IMR-90 (cell line): ENCODE results near the gene CDKAL1. TPM values are rescaled to one million over a fixed set of nuclear protein-coding genes. Genes with fewer than 3 reads are reported as not detected.

Source experiments
- ATAC-seq: fragments of 200-7000 bp; cut with Tn5 transposase; 2 replicates; pipeline ENCODE4 v1.9.1; 2020; ENCODE audit warnings: low read depth, mild to moderate bottlenecking, moderate library complexity
- BruUV-seq: library from RNA; stranded (reverse); fragments of 400-500 nt; replicated peaks from 2 replicates; lab custom pipeline; 2021; lab: Mats Ljungman, UMichigan
- CTCF ChIA-PET: fragments of 300-600 bp; formaldehyde crosslinking; extraction: SDS; loops from one replicate; lab custom pipeline; 2021; ENCODE audit warnings: antibody characterized with exemption; lab: Yijun Ruan, JAX
- POLR2A ChIA-PET: fragments of 300-600 bp; sonication (Branson Sonifier 250); formaldehyde crosslinking; loops from one replicate; lab custom pipeline; 2022; ENCODE audit warnings: antibody characterized with exemption; ENCODE audit not compliant: unreplicated experiment; lab: Charles Lee
- DNase-seq: peaks from one replicate; pipeline ENCODE4 v3.0.0; 2013
- H2AFZ ChIP-seq: replicated peaks from 2 replicates; pipeline ENCODE3; 2013; ENCODE audit warnings: low read length, mild to moderate bottlenecking; ENCODE audit not compliant: poor library complexity
- H2AK5ac ChIP-seq: 2 replicates; pipeline ENCODE4 v1.6.1; 2013; ENCODE audit warnings: low read depth, low read length, inconsistent platforms
- H2AK9ac ChIP-seq: replicated peaks from 2 replicates; pipeline ENCODE3; 2013; ENCODE audit warnings: mild to moderate bottlenecking, low read depth, low read length, moderate library complexity; ENCODE audit not compliant: poor library complexity
- H2BK120ac ChIP-seq: 2 replicates; pipeline ENCODE4 v1.6.1; 2013; ENCODE audit warnings: low read depth, low read length, inconsistent platforms
- H2BK15ac ChIP-seq: 3 replicates; pipeline ENCODE4 v1.6.1; 2013; ENCODE audit warnings: low read depth, low read length, inconsistent platforms
- H2BK20ac ChIP-seq: 2 replicates; pipeline ENCODE4 v1.6.1; 2013; ENCODE audit warnings: low read depth, mild to moderate bottlenecking, inconsistent platforms, low read length, moderate library complexity
- H2BK5ac ChIP-seq: 2 replicates; pipeline ENCODE4 v1.6.1; 2013; ENCODE audit warnings: mild to moderate bottlenecking, low read depth, low read length, inconsistent platforms; ENCODE audit not compliant: poor library complexity, severe bottlenecking
- H3K14ac ChIP-seq: replicated peaks from 2 replicates; pipeline ENCODE4 v1.6.1; 2013; ENCODE audit warnings: low read depth, low read length, inconsistent platforms
- H3K18ac ChIP-seq: 2 replicates; pipeline ENCODE4 v1.6.1; 2013; ENCODE audit warnings: low read depth, low read length, control low read depth
- H3K23ac ChIP-seq: 2 replicates; pipeline ENCODE4 v1.6.1; 2013; ENCODE audit warnings: low read depth, low read length, inconsistent platforms
- H3K27ac ChIP-seq: 2 replicates; pipeline ENCODE4 v1.5.1; 2013; ENCODE audit warnings: mild to moderate bottlenecking, control low read depth, low read length; ENCODE audit not compliant: insufficient read depth
- H3K27me3 ChIP-seq: 2 replicates; pipeline ENCODE4 v1.6.1; 2013; ENCODE audit warnings: low read length; ENCODE audit not compliant: control insufficient read depth, insufficient read depth
- H3K36me3 ChIP-seq: 2 replicates; pipeline ENCODE4 v1.6.1; 2013; ENCODE audit warnings: low read length, mixed read lengths; ENCODE audit not compliant: control insufficient read depth, insufficient read depth
- H3K4ac ChIP-seq: 2 replicates; pipeline ENCODE4 v1.6.1; 2013; ENCODE audit warnings: low read depth, low read length, inconsistent platforms
- H3K4me1 ChIP-seq: 2 replicates; pipeline ENCODE4 v1.6.1; 2013; ENCODE audit warnings: low read length, mixed read lengths; ENCODE audit not compliant: control insufficient read depth, insufficient read depth
- H3K4me2 ChIP-seq: 2 replicates; pipeline ENCODE4 v1.6.1; 2013; ENCODE audit warnings: low read depth, mild to moderate bottlenecking, control low read depth, low read length, moderate library complexity
- H3K4me3 ChIP-seq: 2 replicates; pipeline ENCODE4 v1.5.1; 2013; ENCODE audit warnings: low read depth, mild to moderate bottlenecking, control low read depth, low read length, moderate library complexity; ENCODE audit not compliant: insufficient read depth
- H3K56ac ChIP-seq: 2 replicates; pipeline ENCODE4 v1.6.1; 2013; ENCODE audit warnings: low read length, inconsistent platforms; ENCODE audit not compliant: insufficient read depth; ENCODE audit errors: extremely low read depth
- H3K79me1 ChIP-seq, 2 experiments: 2 replicates each; pipeline ENCODE4 v1.6.1; 2013; ENCODE audit warnings: low read length in 2 of 2, inconsistent platforms in 1 of 2, low read depth in 1 of 2
- H3K9ac ChIP-seq: 2 replicates; pipeline ENCODE4 v1.6.1; 2013; ENCODE audit warnings: low read depth, low read length, control low read depth
- H3K9me1 ChIP-seq: 2 replicates; pipeline ENCODE4 v1.6.1; 2013; ENCODE audit warnings: low read length, inconsistent platforms; ENCODE audit not compliant: insufficient read depth
- H3K9me3 ChIP-seq: 2 replicates; pipeline ENCODE4 v1.6.1; 2013; ENCODE audit warnings: low read length; ENCODE audit not compliant: control insufficient read depth, insufficient read depth
- H4K20me1 ChIP-seq: 2 replicates; pipeline ENCODE4 v1.6.1; 2013; ENCODE audit warnings: low read length, inconsistent platforms; ENCODE audit not compliant: insufficient read depth
- H4K5ac ChIP-seq: 2 replicates; pipeline ENCODE4 v1.6.1; 2013; ENCODE audit warnings: mild to moderate bottlenecking, low read depth, low read length, control low read depth
- H4K8ac ChIP-seq, 2 experiments: 2 replicates each; pipeline ENCODE4 v1.6.1; 2013; ENCODE audit warnings: low read depth in 2 of 2, low read length in 2 of 2, control low read depth in 1 of 2, inconsistent platforms in 1 of 2
- H4K91ac ChIP-seq: 2 replicates; pipeline ENCODE4 v1.6.1; 2013; ENCODE audit warnings: low read depth, low read length, inconsistent platforms; ENCODE audit not compliant: insufficient read depth
- MAZ ChIP-seq: IDR thresholded peaks from 2 replicates; pipeline ENCODE4 v1.6.1; 2012; ENCODE audit warnings: low read depth, mild to moderate bottlenecking, low read length, improper control_type of control experiment, moderate library complexity, borderline replicate concordance
- MXI1 ChIP-seq: IDR thresholded peaks from 2 replicates; pipeline ENCODE4 v1.6.1; 2012; ENCODE audit warnings: low read depth, mild to moderate bottlenecking, low read length, moderate library complexity, borderline replicate concordance
- POLR2A ChIP-seq: IDR thresholded peaks from 2 replicates; pipeline ENCODE4 v1.6.1; 2012; ENCODE audit warnings: mild to moderate bottlenecking, low read depth, low read length
- SMC3 ChIP-seq: fragments of 150-350 bp; IDR thresholded peaks from 2 replicates; pipeline ENCODE4 v1.6.1; 2016; ENCODE audit warnings: low read depth, mild to moderate bottlenecking, antibody characterized with exemption, low read length, moderate library complexity
- WGBS, 2 experiments: methylation state at CpG; one replicate each; pipeline versions ENCODE4 v1.1.5 to v1.1.7; 2013; ENCODE audit warnings: missing lambda C conversion rate in 2 of 2; ENCODE audit not compliant: insufficient read length in 1 of 2; ENCODE audit errors: extremely low coverage in 2 of 2; 5-methylcytosine and 5-hydroxymethylcytosine counted together
- dilution Hi-C: fragments of 300-500 bp; cut with HindIII; formaldehyde crosslinking; loops from one replicate; pipeline ENCODE4 v1.14.3; 2018; ENCODE audit warnings: low sequenced_read_pairs; ENCODE audit not compliant: unreplicated experiment
- in situ Hi-C: fragments of 300-500 bp; cut with MboI; formaldehyde crosslinking; loops from 3 replicates; pipeline ENCODE4 v1.14.3; 2019; ENCODE audit warnings: low sequenced_read_pairs, inconsistent platforms, mixed read lengths
- intact Hi-C: fragments of 100-400 bp; cut with micrococcal nuclease; formaldehyde crosslinking; loops from 2 replicates; pipeline ENCODE4 v1.10.0; 2022
- polyA plus RNA-seq, 3 experiments: library from polyadenylated mRNA; depleted of rRNA; stranded (reverse); fragments of >200 nt; gene quantifications; 2 replicates each; pipeline ENCODE4 v1.2.3, GENCODE V29; 2012; ENCODE audit warnings: low replicate concordance in 1 of 3
- total RNA-seq: library from RNA; depleted of rRNA; stranded (reverse); fragments of >200 nt; gene quantifications from 2 replicates; pipeline ENCODE4 v1.2.3, GENCODE V29; 2012

CDKAL1 gene
- total and polyA plus RNA-seq, 2 of the 4 experiments (the other 2 are of a cell fraction) = 3.7 to 13.1 TPM

DNA sequence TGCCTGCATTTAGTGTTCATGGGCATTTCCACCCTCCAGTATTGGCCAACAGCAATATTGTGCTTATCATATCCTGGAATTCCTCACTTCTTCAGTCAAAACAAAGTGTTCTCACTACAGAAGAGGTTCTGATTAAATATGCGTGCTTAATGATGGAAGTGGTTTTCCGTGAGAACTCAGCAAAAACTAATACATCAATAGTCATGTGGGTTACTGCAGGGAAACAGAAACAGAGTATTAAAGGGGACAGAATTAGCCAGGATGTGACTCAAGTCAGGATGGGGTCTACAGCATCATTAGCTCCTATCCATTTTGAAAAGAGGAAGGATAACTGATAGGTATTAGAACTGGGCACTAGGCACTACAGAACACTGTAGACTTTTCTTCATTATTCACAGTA is 384.6 kb downstream of the CDKAL1 start:
- H3K14ac ChIP-seq = no peak overlapping the region

More for the DNA sequence above, 384.6 kb downstream of the CDKAL1 start:
- Histone ChIP-seq H4K20me1 (no peaks in the 10 kb centered on the region), H4K8ac (no peak overlapping the region), H4K91ac (no peak overlapping the region), H3K9me1 (no peaks in the 10 kb centered on the region), H2BK15ac (no peak overlapping the region), H3K79me1 (no peaks in the 10 kb centered on the region), H2BK120ac (no peak overlapping the region), H2AK5ac (no peak overlapping the region), H3K9me3 (no peaks in the 10 kb centered on the region), H3K36me3 (no peaks in the 10 kb centered on the region), H3K27me3 (no peaks in the 10 kb centered on the region), H3K4me2 (no peak overlapping the region), H3K23ac (no peak overlapping the region), H2BK20ac (no peak overlapping the region), H3K56ac (no peak overlapping the region), H3K18ac (no peak overlapping the region), H3K27ac (no peak overlapping the region), H3K9ac (no peak overlapping the region), H2AK9ac (no peak overlapping the region), H3K4me3 (no peak overlapping the region), H3K4me1 (peaks cover 5% of the 10 kb centered on the region), H2BK5ac (no peak overlapping the region), H4K5ac (no peak overlapping the region), H3K4ac (no peak overlapping the region), H2AFZ (no peak overlapping the region)
- no peak for ATAC-seq
- in situ Hi-C loops = no loop called here
- TF ChIP-seq MXI1 (no peak), POLR2A (no peak), SMC3 (no peak), MAZ (no peak)
- no peak for DNase-seq
- intact Hi-C loops = no loop called here
- dilution Hi-C loops = no loop called here
- CTCF ChIA-PET = no interaction called here
- BruUV-seq = no TSS peak
- WGBS, 2 experiments = no CpG with 5 or more reads among the region's 2 CpGs
- POLR2A ChIA-PET = no interaction called here
